Measurements from ENCODE around the gene ASPHD1. TPM values are rescaled to one million over a fixed set of nuclear protein-coding genes. Genes with fewer than 3 reads are reported as not detected.
A peak's percentile ranks its signal among the peaks of the same experiment; 100 is the strongest.

Gene ASPHD1
- polyA plus RNA-seq, 1 donor (not counting 4 experiments of a cell fraction or from before 2014, with no cell fraction given), result 0.71 TPM

GRCh38 chr16:29940656-29941055 lies 40.4 kb downstream of the ASPHD1 start:
- no peak overlapping the region for H3K4me2 ChIP-seq (ENCODE audit: control insufficient read depth, extremely low read depth, insufficient read depth, low read depth, low read length)
- H3K4me3 ChIP-seq (ENCODE audit: control insufficient read depth in 2 of 3, extremely low read depth in 1 of 3, insufficient read depth in 2 of 3, low read depth in 1 of 3, low read length in 3 of 3), result no peak overlapping the region
- H3K27me3 ChIP-seq (ENCODE audit: control insufficient read depth, extremely low read depth, insufficient read depth, low read length), result no peaks in the 10 kb centered on the region
- dilution Hi-C loops (cut with MboI; ENCODE audit: extremely low pct_ligation_motif_present, low sequenced_read_pairs), result no loop called here
- no peaks in the 10 kb centered on the region for H3K9me3 ChIP-seq (ENCODE audit: control insufficient read depth, low read depth, low read length)
- no peak for TF ChIP-seq EZH2 (IDR thresholded peaks at IDR 0.05; ENCODE audit: low read length)
- no peak for TF ChIP-seq CTCF (optimal IDR thresholded peaks at IDR 0.05 in 1 of 3, IDR thresholded peaks at IDR 0.05 in 1 of 3, conservative IDR thresholded peaks at IDR 0.05 in 1 of 3; ENCODE audit: extremely low read depth in 1 of 3, insufficient read depth in 2 of 3, low read length in 3 of 3)
- no peak overlapping the region for H2AFZ ChIP-seq (ENCODE audit: control insufficient read depth, low read length)
- H3K9me1 ChIP-seq (ENCODE audit: control insufficient read depth, extremely low read depth, insufficient read depth, low read length), result no peaks in the 10 kb centered on the region
- FAIRE-seq, result no peak
- H3K27ac ChIP-seq (ENCODE audit: control insufficient read depth, insufficient read depth, low read length), result no peak overlapping the region
- no peak overlapping the region for H3K9ac ChIP-seq (ENCODE audit: control insufficient read depth, extremely low read depth, insufficient read depth, low read length)
- H4K20me1 ChIP-seq (ENCODE audit: control insufficient read depth, extremely low read depth, insufficient read depth, low read length), result no peaks in the 10 kb centered on the region
- no peaks in the 10 kb centered on the region for H3K79me2 ChIP-seq (ENCODE audit: control insufficient read depth, insufficient read depth, low read length)
- H3K4me1 ChIP-seq (ENCODE audit: control insufficient read depth, extremely low read depth, insufficient read depth, low read length), result peaks cover 15% of the 10 kb centered on the region
- no peak for DNase-seq (ENCODE audit: low read depth, low spot score)
- no peaks in the 10 kb centered on the region for H3K36me3 ChIP-seq (ENCODE audit: control insufficient read depth in 2 of 2, extremely low read depth in 1 of 2, insufficient read depth in 2 of 2, low read length in 2 of 2)

- H3K4me3 ChIP-seq (ENCODE audit: control insufficient read depth in 2 of 3, extremely low read depth in 1 of 3, insufficient read depth in 2 of 3, low read depth in 1 of 3, low read length in 3 of 3), result peak overlapping the region in 2 of 3 experiments; percentile 34 to 44
- H3K36me3 ChIP-seq (ENCODE audit: control insufficient read depth in 2 of 2, extremely low read depth in 1 of 2, insufficient read depth in 2 of 2, low read length in 2 of 2), result no peaks in the 10 kb centered on the region
- H3K27ac ChIP-seq (ENCODE audit: control insufficient read depth, insufficient read depth, low read length), result peak overlapping the region; percentile 92
- H3K4me2 ChIP-seq (ENCODE audit: control insufficient read depth, extremely low read depth, insufficient read depth, low read depth, low read length), result peak overlapping the region; percentile 90
- peaks cover 15% of the 10 kb centered on the region for H3K4me1 ChIP-seq (ENCODE audit: control insufficient read depth, extremely low read depth, insufficient read depth, low read length)
- H3K27me3 ChIP-seq (ENCODE audit: control insufficient read depth, extremely low read depth, insufficient read depth, low read length), result no peaks in the 10 kb centered on the region
- FAIRE-seq, result peak; percentile 71
- DNase-seq (ENCODE audit: low read depth, low spot score), result peak; percentile 95
- H3K9ac ChIP-seq (ENCODE audit: control insufficient read depth, extremely low read depth, insufficient read depth, low read length), result peak overlapping the region; percentile 71
- no peaks in the 10 kb centered on the region for H4K20me1 ChIP-seq (ENCODE audit: control insufficient read depth, extremely low read depth, insufficient read depth, low read length)
- no peaks in the 10 kb centered on the region for H3K9me3 ChIP-seq (ENCODE audit: control insufficient read depth, low read depth, low read length)
- no peaks in the 10 kb centered on the region for H3K79me2 ChIP-seq (ENCODE audit: control insufficient read depth, insufficient read depth, low read length)
- no peak for TF ChIP-seq EZH2 (IDR thresholded peaks at IDR 0.05; ENCODE audit: low read length)
- peak; percentile 52 to 56 (median 53) for TF ChIP-seq CTCF (optimal IDR thresholded peaks at IDR 0.05 in 1 of 3, IDR thresholded peaks at IDR 0.05 in 1 of 3, conservative IDR thresholded peaks at IDR 0.05 in 1 of 3; ENCODE audit: extremely low read depth in 1 of 3, insufficient read depth in 2 of 3, low read length in 3 of 3)
- peak overlapping the region; percentile 81 for H2AFZ ChIP-seq (ENCODE audit: control insufficient read depth, low read length)
- dilution Hi-C loops (cut with MboI; ENCODE audit: extremely low pct_ligation_motif_present, low sequenced_read_pairs), result no loop called here
- no peaks in the 10 kb centered on the region for H3K9me1 ChIP-seq (ENCODE audit: control insufficient read depth, extremely low read depth, insufficient read depth, low read length)
Observed at GRCh38 chr16:29943846-29944799, 43.8 kb downstream of the ASPHD1 start.

All from keratinocyte (primary cell).